Nephron (organoid): Measurements from ENCODE around the gene RPL38.
A peak's percentile ranks its signal among the peaks of the same experiment; 100 is the strongest.

ENCODE experiments used
- H3K27ac Mint-ChIP-seq, 3 experiments: 2 replicates each; pipeline ENCODE4 v1.8.0; 2020; ENCODE audit warnings: mixed read lengths in 3 of 3, mild to moderate bottlenecking in 2 of 3, moderate library complexity in 1 of 3
- H3K27me3 Mint-ChIP-seq: 2 replicates; pipeline ENCODE4 v1.8.0; 2021; ENCODE audit warnings: low read depth, mild to moderate bottlenecking, moderate library complexity, mixed read lengths
- H3K36me3 Mint-ChIP-seq: 2 replicates; pipeline ENCODE4 v1.8.0; 2020; ENCODE audit warnings: low read depth, mixed read lengths
- H3K4me1 Mint-ChIP-seq: 2 replicates; pipeline ENCODE4 v1.8.0; 2020; ENCODE audit warnings: mixed read lengths
- H3K4me3 Mint-ChIP-seq, 3 experiments: 2 replicates each; pipeline ENCODE4 v1.8.0; 2020; ENCODE audit warnings: mild to moderate bottlenecking in 3 of 3, mixed read lengths in 3 of 3, moderate library complexity in 2 of 3
- H3K9me3 Mint-ChIP-seq: 2 replicates; pipeline ENCODE4 v1.8.0; 2020; ENCODE audit warnings: mixed read lengths
- TF ChIP-seq, protein P1 (sequence below), 3 experiments: fragments of 200-600 bp; sonication (generic); IDR thresholded peaks; one replicate each; pipeline ENCODE4 v1.5.0; 2021; ENCODE audit warnings: antibody characterized with exemption in 3 of 3; ENCODE audit not compliant: unreplicated experiment in 3 of 3

Gene RPL38

DNA sequence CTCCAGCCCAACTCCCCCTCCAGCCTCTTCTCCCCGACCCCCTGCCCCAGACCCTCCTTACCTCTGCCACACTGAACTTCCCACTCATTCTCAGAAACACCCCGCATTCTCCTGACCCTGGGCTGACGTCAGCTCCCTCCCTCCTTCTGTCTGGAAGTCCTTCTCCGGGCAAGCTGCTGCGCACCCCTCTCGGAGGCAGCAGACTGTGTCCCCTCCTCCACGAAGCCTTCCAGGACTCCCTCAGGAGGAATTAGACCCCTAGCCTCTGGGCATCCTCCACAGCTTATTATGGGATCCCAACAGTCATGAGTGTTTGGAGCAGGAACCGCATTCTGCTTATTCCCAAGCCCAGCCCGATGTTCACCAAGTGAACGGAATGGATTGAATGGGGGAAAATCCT is 3.4 kb upstream of the RPL38 start:
- no peaks in the 10 kb centered on the region for H3K9me3 Mint-ChIP-seq
- H3K4me1 Mint-ChIP-seq: peaks cover 41% of the 10 kb centered on the region
- peaks cover 51% of the 10 kb centered on the region for H3K27me3 Mint-ChIP-seq
- H3K36me3 Mint-ChIP-seq: peaks cover 9% of the 10 kb centered on the region
- TF ChIP-seq, protein P1, sequence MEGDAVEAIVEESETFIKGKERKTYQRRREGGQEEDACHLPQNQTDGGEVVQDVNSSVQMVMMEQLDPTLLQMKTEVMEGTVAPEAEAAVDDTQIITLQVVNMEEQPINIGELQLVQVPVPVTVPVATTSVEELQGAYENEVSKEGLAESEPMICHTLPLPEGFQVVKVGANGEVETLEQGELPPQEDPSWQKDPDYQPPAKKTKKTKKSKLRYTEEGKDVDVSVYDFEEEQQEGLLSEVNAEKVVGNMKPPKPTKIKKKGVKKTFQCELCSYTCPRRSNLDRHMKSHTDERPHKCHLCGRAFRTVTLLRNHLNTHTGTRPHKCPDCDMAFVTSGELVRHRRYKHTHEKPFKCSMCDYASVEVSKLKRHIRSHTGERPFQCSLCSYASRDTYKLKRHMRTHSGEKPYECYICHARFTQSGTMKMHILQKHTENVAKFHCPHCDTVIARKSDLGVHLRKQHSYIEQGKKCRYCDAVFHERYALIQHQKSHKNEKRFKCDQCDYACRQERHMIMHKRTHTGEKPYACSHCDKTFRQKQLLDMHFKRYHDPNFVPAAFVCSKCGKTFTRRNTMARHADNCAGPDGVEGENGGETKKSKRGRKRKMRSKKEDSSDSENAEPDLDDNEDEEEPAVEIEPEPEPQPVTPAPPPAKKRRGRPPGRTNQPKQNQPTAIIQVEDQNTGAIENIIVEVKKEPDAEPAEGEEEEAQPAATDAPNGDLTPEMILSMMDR (IDR thresholded peaks at IDR 0.05; ENCODE audit: unreplicated experiment in 3 of 3): no peak
- no peak overlapping the region for H3K27ac Mint-ChIP-seq
- no peak overlapping the region for H3K4me3 Mint-ChIP-seq

DNA sequence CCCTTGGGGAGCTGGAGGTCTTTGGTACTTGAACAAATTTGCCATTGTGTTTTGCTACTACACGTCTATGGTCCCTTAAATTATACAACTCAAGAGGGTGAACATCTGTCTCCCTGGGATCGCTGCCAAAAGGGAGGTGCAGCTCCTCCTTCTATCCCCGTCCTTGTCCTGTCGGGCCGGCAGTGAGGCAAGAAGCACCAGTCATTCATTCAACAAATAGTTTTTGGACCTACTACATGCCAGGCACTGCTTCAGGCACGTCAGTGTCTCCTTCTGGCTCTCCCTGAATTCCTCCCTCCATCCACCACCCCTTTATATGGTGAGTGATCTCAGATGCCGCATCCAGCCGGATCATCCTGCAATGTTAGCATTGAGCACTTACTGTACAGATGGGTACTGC is 2.2 kb upstream of the RPL38 start:
- H3K4me1 Mint-ChIP-seq: peaks cover 41% of the 10 kb centered on the region
- H3K4me3 Mint-ChIP-seq: peak overlapping the region in 2 of 3 experiments; percentile 6 to 16
- peaks cover 40% of the 10 kb centered on the region for H3K27me3 Mint-ChIP-seq
- TF ChIP-seq, protein P1 (IDR thresholded peaks at IDR 0.05; ENCODE audit: unreplicated experiment in 3 of 3): no peak
- no peak overlapping the region for H3K27ac Mint-ChIP-seq
- peaks cover 19% of the 10 kb centered on the region for H3K36me3 Mint-ChIP-seq
- no peaks in the 10 kb centered on the region for H3K9me3 Mint-ChIP-seq

DNA sequence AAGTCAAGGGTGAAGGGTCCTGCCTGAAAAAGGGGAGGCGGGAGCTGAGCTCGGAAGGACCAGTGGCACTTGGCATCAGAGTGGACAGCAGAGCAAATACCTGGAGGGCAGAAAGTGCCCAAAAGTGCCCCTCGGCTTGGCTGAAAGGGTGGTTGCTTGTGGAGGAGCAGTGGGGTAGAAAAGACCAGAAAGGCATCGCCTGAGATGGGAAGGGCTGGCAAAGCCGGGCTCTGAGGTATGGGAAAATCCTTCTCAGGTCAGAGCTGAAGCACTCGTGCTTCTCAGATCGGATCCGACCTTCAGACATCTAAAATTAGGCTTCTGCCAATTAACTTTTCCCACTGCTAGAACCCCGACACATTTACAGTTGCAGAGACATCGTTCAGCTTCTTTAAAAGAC is 1.5 kb upstream of the RPL38 start:
- Mint-ChIP-seq H3K27ac (no peak overlapping the region), H3K27me3 (peaks cover 34% of the 10 kb centered on the region), H3K9me3 (no peaks in the 10 kb centered on the region), H3K4me3 (peak overlapping the region; percentile 62 to 98 (median 72)), H3K36me3 (peaks cover 23% of the 10 kb centered on the region), H3K4me1 (peaks cover 41% of the 10 kb centered on the region)
- TF ChIP-seq, protein P1 (IDR thresholded peaks at IDR 0.05; ENCODE audit: unreplicated experiment in 3 of 3): no peak

DNA sequence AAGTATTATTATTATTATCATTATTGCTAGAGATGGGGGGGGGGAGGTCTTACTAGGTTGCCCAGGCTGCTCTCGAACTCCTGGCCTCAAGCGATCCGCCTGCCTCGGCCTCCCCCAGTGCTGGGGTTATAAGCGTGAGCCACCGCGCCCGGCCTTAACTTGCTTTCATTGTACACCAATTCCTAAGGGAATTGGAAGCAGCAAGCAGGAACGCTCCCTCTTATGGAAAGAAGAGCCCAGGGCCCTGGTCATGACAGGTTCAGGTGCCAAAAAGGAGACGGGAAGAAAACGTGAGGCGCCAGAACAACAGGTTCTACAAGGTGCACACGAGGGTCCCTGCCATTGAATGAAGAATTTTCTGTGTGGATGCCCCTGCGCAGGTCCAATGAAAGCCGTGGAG is 540 bp upstream of the RPL38 start:
- Mint-ChIP-seq H3K27ac (peak overlapping the region in 2 of 3 experiments; percentile 92 to 99), H3K4me3 (peak overlapping the region; percentile 98 to 100 (median 99)), H3K4me1 (peaks cover 39% of the 10 kb centered on the region), H3K36me3 (peaks cover 26% of the 10 kb centered on the region), H3K9me3 (no peaks in the 10 kb centered on the region), H3K27me3 (peaks cover 26% of the 10 kb centered on the region)
- TF ChIP-seq, protein P1 (IDR thresholded peaks at IDR 0.05; ENCODE audit: unreplicated experiment in 3 of 3): no peak

DNA sequence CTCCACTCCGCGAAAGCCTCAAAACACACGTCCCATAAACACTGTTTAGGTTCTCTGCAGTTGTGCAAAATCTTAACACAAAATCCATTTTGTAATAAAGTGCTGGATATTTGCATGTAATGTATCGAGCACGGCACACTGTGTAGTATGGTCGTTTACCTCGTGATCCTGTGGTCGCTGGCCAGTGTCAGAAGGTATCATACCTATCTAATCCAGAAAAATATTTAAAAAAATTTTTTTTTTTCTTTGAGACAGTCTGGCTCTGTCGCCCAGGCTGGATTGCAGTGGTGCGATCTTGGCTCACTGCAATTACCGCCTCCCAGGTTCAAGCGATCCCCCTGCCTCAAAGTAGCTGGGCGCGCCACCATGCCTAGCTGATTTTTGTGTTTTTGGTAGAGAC is 996 bp downstream of the RPL38 start:
- H3K36me3 Mint-ChIP-seq: peaks cover 40% of the 10 kb centered on the region
- peaks cover 48% of the 10 kb centered on the region for H3K4me1 Mint-ChIP-seq
- peaks cover 13% of the 10 kb centered on the region for H3K27me3 Mint-ChIP-seq
- H3K9me3 Mint-ChIP-seq: no peaks in the 10 kb centered on the region
- TF ChIP-seq, protein P1 (IDR thresholded peaks at IDR 0.05; ENCODE audit: unreplicated experiment in 3 of 3): no peak
- H3K27ac Mint-ChIP-seq: peak overlapping the region in 2 of 3 experiments; percentile 57 to 99
- H3K4me3 Mint-ChIP-seq: peak overlapping the region; percentile 98 to 100 (median 99)

DNA sequence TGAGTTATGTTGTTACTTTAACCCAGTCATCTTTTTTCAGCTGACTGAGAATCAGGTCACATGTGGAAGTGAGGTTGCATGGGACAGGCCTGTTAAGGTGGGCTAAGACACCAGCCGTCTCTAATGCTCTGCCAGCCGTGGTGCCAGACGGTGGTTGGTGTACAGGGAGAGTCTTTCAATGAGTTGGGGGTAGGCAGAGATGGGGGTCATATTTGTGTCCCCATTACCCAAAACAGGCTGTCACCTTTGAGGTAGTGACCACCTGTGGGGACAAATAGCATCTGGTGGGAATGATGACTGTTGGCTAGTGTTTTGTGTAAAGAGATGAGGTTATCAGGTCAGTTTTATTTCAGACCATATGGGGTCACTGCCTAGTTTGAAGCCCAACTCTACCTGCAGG is 1.8 kb downstream of the RPL38 start:
- peaks cover 48% of the 10 kb centered on the region for H3K36me3 Mint-ChIP-seq
- H3K4me1 Mint-ChIP-seq: peaks cover 47% of the 10 kb centered on the region
- peak overlapping the region in 2 of 3 experiments; percentile 22 to 35 for H3K27ac Mint-ChIP-seq
- H3K27me3 Mint-ChIP-seq: peaks cover 9% of the 10 kb centered on the region
- no peaks in the 10 kb centered on the region for H3K9me3 Mint-ChIP-seq
- TF ChIP-seq, protein P1 (IDR thresholded peaks at IDR 0.05; ENCODE audit: unreplicated experiment in 3 of 3): no peak
- H3K4me3 Mint-ChIP-seq: peak overlapping the region; percentile 72 to 78 (median 78)
